Measurements from ENCODE around the gene PCSK5.
"Not testable (repeated sequence)": the region's sequence is repeated elsewhere in the genome, so short reads cannot be mapped to it uniquely, and the experiment has no call there.

The PCSK5 gene

DNA sequence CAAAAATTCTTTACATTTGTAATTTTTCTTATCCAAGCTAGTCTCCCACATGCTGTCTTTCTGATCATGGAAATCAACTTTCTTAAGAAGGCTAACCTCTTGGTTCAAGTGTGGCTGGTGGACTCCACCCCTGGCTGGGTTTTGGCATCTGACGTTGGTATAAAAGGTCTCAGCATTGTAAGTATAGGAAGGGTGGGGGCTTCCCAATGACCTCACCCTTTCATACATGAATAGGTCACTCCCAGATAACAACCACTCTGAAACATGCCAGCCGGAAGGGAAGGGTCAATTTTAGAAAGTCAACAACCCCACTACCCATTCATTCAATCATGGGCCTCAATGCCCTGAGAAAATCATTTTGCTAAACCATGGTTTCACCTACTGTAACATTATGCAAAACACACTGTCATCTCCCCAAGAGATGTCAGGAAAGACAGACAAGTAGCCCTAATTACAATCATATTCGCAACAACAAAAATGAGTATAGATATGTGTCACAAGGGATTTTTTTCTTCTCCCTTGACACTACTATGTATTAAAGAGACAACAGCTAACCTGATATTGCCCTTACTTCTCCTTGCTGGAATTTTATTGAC, 31.9 kb upstream of the PCSK5 start:
- Histone ChIP-seq H2AFZ (ENCODE audit: low read depth, low read length) (no peak overlapping the region), H3K27ac (ENCODE audit: low read length, poor library complexity, severe bottlenecking) (no peak overlapping the region), H2BK15ac (ENCODE audit: low read depth, poor library complexity, severe bottlenecking) (no peak overlapping the region), H3K4me2 (ENCODE audit: low read length, poor library complexity, severe bottlenecking) (no peak overlapping the region), H3K4ac (ENCODE audit: low read depth in 1 of 2, low read length in 2 of 2) (no peak overlapping the region), H4K91ac (ENCODE audit: low read length) (no peak overlapping the region), H2BK120ac (ENCODE audit: low read depth, low read length) (no peak overlapping the region), H2AK5ac (ENCODE audit: low read length, severe bottlenecking) (no peak overlapping the region), H3K4me1 (ENCODE audit: control insufficient read depth, insufficient read depth, low read depth, low read length) (no peaks in the 10 kb centered on the region), H3K9me3 (ENCODE audit: control insufficient read depth, low read length) (no peaks in the 10 kb centered on the region), H4K8ac (ENCODE audit: low read length) (no peak overlapping the region), H3K18ac (ENCODE audit: low read depth in 1 of 2, low read length in 2 of 2) (no peak overlapping the region), H3K79me1 (replicated peaks; ENCODE audit: low read length, poor library complexity, severe bottlenecking) (no peaks in the 10 kb centered on the region), H3K4me3 (ENCODE audit: insufficient read depth in 1 of 2, low read depth in 1 of 2, low read length in 2 of 2) (no peak overlapping the region), H3K9ac (ENCODE audit: low read length) (no peak overlapping the region), H3K23ac (ENCODE audit: low read length in 2 of 2) (no peak overlapping the region), H2BK12ac (ENCODE audit: low read length in 2 of 2) (no peak overlapping the region), H3K27me3 (ENCODE audit: control insufficient read depth in 1 of 2, insufficient read depth in 1 of 2, low read length in 2 of 2) (no peaks in the 10 kb centered on the region), H2BK5ac (ENCODE audit: low read depth, low read length, poor library complexity, severe bottlenecking) (no peak overlapping the region), H3K36me3 (ENCODE audit: control insufficient read depth in 1 of 2, insufficient read depth in 2 of 2, low read depth in 1 of 2, low read length in 2 of 2) (no peaks in the 10 kb centered on the region), H3K14ac (ENCODE audit: low read length in 2 of 2) (no peak overlapping the region)
- WGBS = 96% methylated on average over 2 of the region's 3 CpGs
- DNase-seq = no peak

DNA sequence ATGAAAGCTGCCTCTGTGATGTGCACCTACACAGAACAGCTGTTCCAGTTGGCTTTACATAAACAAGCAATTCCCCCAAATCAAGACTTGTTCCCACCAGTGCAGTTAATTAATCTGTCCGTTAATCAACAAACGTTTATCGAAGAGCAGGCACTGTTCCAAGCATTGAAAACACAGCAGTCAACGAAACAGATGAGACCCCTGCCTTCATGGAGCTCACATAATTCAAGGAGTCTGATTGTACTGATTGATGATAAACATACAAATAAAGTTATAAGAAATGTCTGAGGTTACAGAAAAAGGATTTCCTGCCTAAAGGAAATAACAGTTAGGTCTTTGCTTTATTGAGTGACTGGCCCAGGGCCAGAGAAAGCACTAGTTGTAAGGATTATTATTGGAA, 26.2 kb upstream of the PCSK5 start:
- Histone ChIP-seq H3K4me2 (ENCODE audit: low read length, poor library complexity, severe bottlenecking) (no peak overlapping the region), H3K14ac (ENCODE audit: low read length in 2 of 2) (no peak overlapping the region), H3K18ac (ENCODE audit: low read depth in 1 of 2, low read length in 2 of 2) (no peak overlapping the region), H4K91ac (ENCODE audit: low read length) (no peak overlapping the region), H2AFZ (ENCODE audit: low read depth, low read length) (no peak overlapping the region), H3K36me3 (ENCODE audit: control insufficient read depth in 1 of 2, insufficient read depth in 2 of 2, low read depth in 1 of 2, low read length in 2 of 2) (no peaks in the 10 kb centered on the region), H3K4me1 (ENCODE audit: control insufficient read depth, insufficient read depth, low read depth, low read length) (no peaks in the 10 kb centered on the region), H2BK12ac (ENCODE audit: low read length in 2 of 2) (no peak overlapping the region), H4K8ac (ENCODE audit: low read length) (no peak overlapping the region), H2BK15ac (ENCODE audit: low read depth, poor library complexity, severe bottlenecking) (no peak overlapping the region), H3K9ac (ENCODE audit: low read length) (no peak overlapping the region), H3K4me3 (ENCODE audit: insufficient read depth in 1 of 2, low read depth in 1 of 2, low read length in 2 of 2) (no peak overlapping the region), H3K27ac (ENCODE audit: low read length, poor library complexity, severe bottlenecking) (no peak overlapping the region), H3K79me1 (replicated peaks; ENCODE audit: low read length, poor library complexity, severe bottlenecking) (no peaks in the 10 kb centered on the region), H3K4ac (ENCODE audit: low read depth in 1 of 2, low read length in 2 of 2) (no peak overlapping the region), H2BK5ac (ENCODE audit: low read depth, low read length, poor library complexity, severe bottlenecking) (no peak overlapping the region), H2BK120ac (ENCODE audit: low read depth, low read length) (no peak overlapping the region), H3K27me3 (ENCODE audit: control insufficient read depth in 1 of 2, insufficient read depth in 1 of 2, low read length in 2 of 2) (peaks cover 4 to 16% of the 10 kb centered on the region in 2 experiments), H3K9me3 (ENCODE audit: control insufficient read depth, low read length) (no peaks in the 10 kb centered on the region), H2AK5ac (ENCODE audit: low read length, severe bottlenecking) (no peak overlapping the region), H3K23ac (ENCODE audit: low read length in 2 of 2) (no peak overlapping the region)
- 88% methylated on average over 4 of the region's 4 CpGs for WGBS
- no peak for DNase-seq

DNA sequence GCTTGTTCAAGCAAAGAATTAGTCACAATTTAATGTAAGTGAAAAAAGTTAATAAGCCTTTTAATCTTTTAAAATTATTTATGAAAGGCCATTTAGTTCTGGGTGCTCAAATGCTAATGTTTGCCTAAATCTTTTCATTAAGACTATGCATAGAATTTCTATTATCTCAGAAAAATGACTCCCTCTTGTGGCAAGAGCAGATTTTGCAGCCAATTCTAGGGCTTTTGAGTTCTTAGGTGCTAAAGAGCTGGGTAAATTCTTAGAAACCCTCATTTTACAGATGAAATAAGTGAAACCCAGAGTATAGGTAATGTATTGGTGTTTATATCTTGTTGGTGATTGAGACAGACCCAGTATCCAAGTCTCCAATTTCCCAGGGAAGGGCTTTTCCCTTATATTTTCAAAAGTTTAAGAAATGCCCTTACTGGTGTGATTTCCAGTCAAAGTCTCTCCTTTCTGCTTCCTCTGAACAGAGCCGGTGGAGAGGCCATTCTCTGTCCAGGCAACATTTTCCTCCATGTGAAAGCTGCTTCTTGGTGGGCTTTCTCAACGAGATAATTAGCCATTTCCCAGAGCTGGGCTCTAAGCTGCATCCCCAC, 24.1 kb upstream of the PCSK5 start:
- Histone ChIP-seq H2BK12ac (ENCODE audit: low read length in 2 of 2) (no peak overlapping the region), H2BK5ac (ENCODE audit: low read depth, low read length, poor library complexity, severe bottlenecking) (no peak overlapping the region), H2AK5ac (ENCODE audit: low read length, severe bottlenecking) (no peak overlapping the region), H3K4me3 (ENCODE audit: insufficient read depth in 1 of 2, low read depth in 1 of 2, low read length in 2 of 2) (no peak overlapping the region), H3K4me2 (ENCODE audit: low read length, poor library complexity, severe bottlenecking) (no peak overlapping the region), H2BK15ac (ENCODE audit: low read depth, poor library complexity, severe bottlenecking) (no peak overlapping the region), H2BK120ac (ENCODE audit: low read depth, low read length) (no peak overlapping the region), H3K14ac (ENCODE audit: low read length in 2 of 2) (no peak overlapping the region), H3K36me3 (ENCODE audit: control insufficient read depth in 1 of 2, insufficient read depth in 2 of 2, low read depth in 1 of 2, low read length in 2 of 2) (no peaks in the 10 kb centered on the region), H3K9me3 (ENCODE audit: control insufficient read depth, low read length) (no peaks in the 10 kb centered on the region), H3K4me1 (ENCODE audit: control insufficient read depth, insufficient read depth, low read depth, low read length) (no peaks in the 10 kb centered on the region), H3K79me1 (replicated peaks; ENCODE audit: low read length, poor library complexity, severe bottlenecking) (no peaks in the 10 kb centered on the region), H4K91ac (ENCODE audit: low read length) (no peak overlapping the region), H3K27me3 (ENCODE audit: control insufficient read depth in 1 of 2, insufficient read depth in 1 of 2, low read length in 2 of 2) (peaks cover 4 to 21% of the 10 kb centered on the region in 2 experiments), H3K27ac (ENCODE audit: low read length, poor library complexity, severe bottlenecking) (no peak overlapping the region), H3K23ac (ENCODE audit: low read length in 2 of 2) (no peak overlapping the region), H3K4ac (ENCODE audit: low read depth in 1 of 2, low read length in 2 of 2) (no peak overlapping the region), H3K9ac (ENCODE audit: low read length) (no peak overlapping the region), H3K18ac (ENCODE audit: low read depth in 1 of 2, low read length in 2 of 2) (no peak overlapping the region), H2AFZ (ENCODE audit: low read depth, low read length) (no peak overlapping the region), H4K8ac (ENCODE audit: low read length) (no peak overlapping the region)
- 48% methylated on average over 2 of the region's 2 CpGs for WGBS
- peak; percentile 49 for DNase-seq

DNA sequence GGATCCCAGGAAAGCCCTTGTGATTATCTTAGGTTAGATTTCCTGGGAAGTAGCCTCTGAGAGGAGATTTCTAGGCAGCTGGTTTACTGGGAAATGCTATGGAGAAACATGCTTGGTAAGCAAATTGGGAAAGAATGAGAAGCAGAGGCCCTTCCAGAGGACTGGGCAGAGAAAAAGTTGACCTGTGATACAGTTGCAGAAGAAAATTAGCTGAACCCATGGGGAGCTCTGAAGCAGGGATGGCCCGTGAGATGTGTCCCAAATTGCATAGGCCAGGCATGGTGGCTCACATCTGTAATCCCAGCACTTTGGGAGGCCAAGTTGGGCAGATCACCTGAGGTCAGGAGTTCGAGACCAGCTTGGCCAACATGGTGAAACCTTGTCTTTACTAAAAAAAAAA, 21.9 kb upstream of the PCSK5 start:
- not testable (repeated sequence) for H3K4me1 ChIP-seq (ENCODE audit: control insufficient read depth, insufficient read depth, low read depth, low read length); H3K4me2 ChIP-seq (ENCODE audit: low read length, poor library complexity, severe bottlenecking); H4K8ac ChIP-seq (ENCODE audit: low read length); H3K4ac ChIP-seq (ENCODE audit: low read depth in 1 of 2, low read length in 2 of 2); H3K4me3 ChIP-seq (ENCODE audit: insufficient read depth in 1 of 2, low read depth in 1 of 2, low read length in 2 of 2); H3K27ac ChIP-seq (ENCODE audit: low read length, poor library complexity, severe bottlenecking); H2BK12ac ChIP-seq (ENCODE audit: low read length in 2 of 2); H3K14ac ChIP-seq (ENCODE audit: low read length in 2 of 2); DNase-seq; H3K23ac ChIP-seq (ENCODE audit: low read length in 2 of 2); H3K79me1 ChIP-seq (replicated peaks; ENCODE audit: low read length, poor library complexity, severe bottlenecking); H3K9ac ChIP-seq (ENCODE audit: low read length); H4K91ac ChIP-seq (ENCODE audit: low read length); H3K9me3 ChIP-seq (ENCODE audit: control insufficient read depth, low read length); H3K18ac ChIP-seq (ENCODE audit: low read depth in 1 of 2, low read length in 2 of 2); H2AFZ ChIP-seq (ENCODE audit: low read depth, low read length); H2BK15ac ChIP-seq (ENCODE audit: low read depth, poor library complexity, severe bottlenecking); H2BK120ac ChIP-seq (ENCODE audit: low read depth, low read length); H2AK5ac ChIP-seq (ENCODE audit: low read length, severe bottlenecking); H3K36me3 ChIP-seq (ENCODE audit: control insufficient read depth in 1 of 2, insufficient read depth in 2 of 2, low read depth in 1 of 2, low read length in 2 of 2); H2BK5ac ChIP-seq (ENCODE audit: low read depth, low read length, poor library complexity, severe bottlenecking)
- 80% methylated on average over 1 of the region's 2 CpGs for WGBS
- H3K27me3 ChIP-seq (ENCODE audit: control insufficient read depth in 1 of 2, insufficient read depth in 1 of 2, low read length in 2 of 2) = peaks cover 4 to 21% of the 10 kb centered on the region in 2 experiments
